ENCODE data around the gene FRMPD2. TPM values are rescaled to one million over a fixed set of nuclear protein-coding genes. Genes with fewer than 3 reads are reported as not detected.

The FRMPD2 gene
- total RNA-seq, 1 experiment from 2014 or later = 1.1 TPM

DNA sequence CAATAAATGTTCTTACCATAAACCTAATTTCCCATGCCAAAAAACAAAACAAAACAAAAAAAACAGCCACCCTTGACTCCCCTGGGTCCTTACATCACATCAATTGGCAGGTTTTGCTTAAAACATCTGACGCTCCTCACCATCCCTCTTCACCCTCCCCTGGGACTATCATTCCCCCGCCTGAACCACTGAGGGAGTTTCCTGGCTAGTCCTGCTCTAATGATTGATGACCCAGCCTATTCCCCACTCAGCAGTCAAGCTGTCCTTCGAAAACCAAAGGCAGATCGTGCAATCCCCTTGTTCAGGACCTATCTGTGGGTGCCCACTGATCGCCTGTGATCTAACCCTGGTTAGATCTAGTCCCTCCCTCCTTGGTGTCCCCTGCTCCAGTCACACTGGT, 11.2 kb upstream of the FRMPD2 start:
- Mint-ChIP-seq H3K4me3 (no peak overlapping the region), H3K36me3 (peaks cover 29% of the 10 kb centered on the region), H3K27ac (no peak overlapping the region), H3K9me3 (peaks cover 41% of the 10 kb centered on the region), H3K4me1 (peaks cover 16% of the 10 kb centered on the region), H3K27me3 (ENCODE audit: low read depth) (peaks cover 2% of the 10 kb centered on the region)
- DNase-seq (ENCODE audit: low spot score) (no peak), ATAC-seq (no peak)
- ChIA-PET CTCF (no interaction called here), POLR2A (no interaction called here)
- TF ChIP-seq, protein P1, sequence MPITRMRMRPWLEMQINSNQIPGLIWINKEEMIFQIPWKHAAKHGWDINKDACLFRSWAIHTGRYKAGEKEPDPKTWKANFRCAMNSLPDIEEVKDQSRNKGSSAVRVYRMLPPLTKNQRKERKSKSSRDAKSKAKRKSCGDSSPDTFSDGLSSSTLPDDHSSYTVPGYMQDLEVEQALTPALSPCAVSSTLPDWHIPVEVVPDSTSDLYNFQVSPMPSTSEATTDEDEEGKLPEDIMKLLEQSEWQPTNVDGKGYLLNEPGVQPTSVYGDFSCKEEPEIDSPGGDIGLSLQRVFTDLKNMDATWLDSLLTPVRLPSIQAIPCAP (CRISPR knock-in tag; IDR thresholded peaks at IDR 0.05) = no peak
- no peak for TF ChIP-seq CBFB (CRISPR knock-in tag; IDR thresholded peaks at IDR 0.05; ENCODE audit: low read depth)
- TF ChIP-seq ESRRA (CRISPR knock-in tag; IDR thresholded peaks at IDR 0.05; ENCODE audit: borderline replicate concordance) = no peak
- no peak for TF ChIP-seq ATF1 (CRISPR knock-in tag; IDR thresholded peaks at IDR 0.05)
- TF ChIP-seq, protein P2, sequence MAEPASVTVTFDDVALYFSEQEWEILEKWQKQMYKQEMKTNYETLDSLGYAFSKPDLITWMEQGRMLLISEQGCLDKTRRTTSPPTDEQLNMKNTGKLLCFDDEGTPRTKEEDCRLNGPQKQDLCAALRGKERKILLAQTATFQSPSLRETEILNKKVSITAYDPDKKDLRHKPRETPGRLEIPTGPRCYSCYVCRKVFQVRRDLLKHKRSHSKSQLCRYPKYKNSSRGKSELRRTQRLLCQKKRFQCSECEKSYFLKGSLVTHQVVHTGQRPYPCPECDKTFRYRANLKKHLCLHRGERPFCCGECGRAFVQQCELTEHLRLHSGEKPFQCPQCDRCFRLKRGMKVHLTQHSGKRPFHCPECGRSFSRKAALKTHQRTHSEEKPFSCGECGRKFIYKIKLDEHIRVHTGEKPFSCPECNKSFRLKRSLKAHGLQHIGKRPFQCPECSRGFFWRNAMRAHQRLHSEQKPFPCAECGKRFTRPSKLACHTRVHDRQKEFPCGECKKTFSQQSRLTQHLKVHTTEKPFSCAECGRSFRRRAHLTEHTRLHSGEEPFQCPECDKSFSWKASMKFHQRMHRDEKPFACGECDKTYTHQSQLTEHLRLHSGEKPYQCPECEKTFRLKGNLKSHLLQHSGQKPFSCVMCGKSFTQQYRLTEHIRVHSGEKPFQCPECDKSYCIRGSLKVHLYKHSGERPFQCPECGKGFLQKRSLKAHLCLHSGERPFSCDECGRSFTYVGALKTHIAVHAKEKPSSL (CRISPR knock-in tag; conservative IDR thresholded peaks at IDR 0.05) = no peak
- TF ChIP-seq PRRX2 (CRISPR knock-in tag; IDR thresholded peaks at IDR 0.05) = no peak
- TF ChIP-seq, protein P3, sequence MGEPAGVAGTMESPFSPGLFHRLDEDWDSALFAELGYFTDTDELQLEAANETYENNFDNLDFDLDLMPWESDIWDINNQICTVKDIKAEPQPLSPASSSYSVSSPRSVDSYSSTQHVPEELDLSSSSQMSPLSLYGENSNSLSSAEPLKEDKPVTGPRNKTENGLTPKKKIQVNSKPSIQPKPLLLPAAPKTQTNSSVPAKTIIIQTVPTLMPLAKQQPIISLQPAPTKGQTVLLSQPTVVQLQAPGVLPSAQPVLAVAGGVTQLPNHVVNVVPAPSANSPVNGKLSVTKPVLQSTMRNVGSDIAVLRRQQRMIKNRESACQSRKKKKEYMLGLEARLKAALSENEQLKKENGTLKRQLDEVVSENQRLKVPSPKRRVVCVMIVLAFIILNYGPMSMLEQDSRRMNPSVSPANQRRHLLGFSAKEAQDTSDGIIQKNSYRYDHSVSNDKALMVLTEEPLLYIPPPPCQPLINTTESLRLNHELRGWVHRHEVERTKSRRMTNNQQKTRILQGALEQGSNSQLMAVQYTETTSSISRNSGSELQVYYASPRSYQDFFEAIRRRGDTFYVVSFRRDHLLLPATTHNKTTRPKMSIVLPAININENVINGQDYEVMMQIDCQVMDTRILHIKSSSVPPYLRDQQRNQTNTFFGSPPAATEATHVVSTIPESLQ (CRISPR knock-in tag; IDR thresholded peaks at IDR 0.05) = no peak
- TF ChIP-seq, protein P4, sequence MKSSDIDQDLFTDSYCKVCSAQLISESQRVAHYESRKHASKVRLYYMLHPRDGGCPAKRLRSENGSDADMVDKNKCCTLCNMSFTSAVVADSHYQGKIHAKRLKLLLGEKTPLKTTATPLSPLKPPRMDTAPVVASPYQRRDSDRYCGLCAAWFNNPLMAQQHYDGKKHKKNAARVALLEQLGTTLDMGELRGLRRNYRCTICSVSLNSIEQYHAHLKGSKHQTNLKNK (CRISPR knock-in tag; IDR thresholded peaks at IDR 0.05) = no peak
- TF ChIP-seq, protein P5, sequence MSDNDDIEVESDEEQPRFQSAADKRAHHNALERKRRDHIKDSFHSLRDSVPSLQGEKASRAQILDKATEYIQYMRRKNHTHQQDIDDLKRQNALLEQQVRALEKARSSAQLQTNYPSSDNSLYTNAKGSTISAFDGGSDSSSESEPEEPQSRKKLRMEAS (CRISPR knock-in tag; IDR thresholded peaks at IDR 0.05) = no peak
- no peak for TF ChIP-seq ELF4 (CRISPR knock-in tag; IDR thresholded peaks at IDR 0.05; ENCODE audit: low read depth)
- TF ChIP-seq, protein P6, sequence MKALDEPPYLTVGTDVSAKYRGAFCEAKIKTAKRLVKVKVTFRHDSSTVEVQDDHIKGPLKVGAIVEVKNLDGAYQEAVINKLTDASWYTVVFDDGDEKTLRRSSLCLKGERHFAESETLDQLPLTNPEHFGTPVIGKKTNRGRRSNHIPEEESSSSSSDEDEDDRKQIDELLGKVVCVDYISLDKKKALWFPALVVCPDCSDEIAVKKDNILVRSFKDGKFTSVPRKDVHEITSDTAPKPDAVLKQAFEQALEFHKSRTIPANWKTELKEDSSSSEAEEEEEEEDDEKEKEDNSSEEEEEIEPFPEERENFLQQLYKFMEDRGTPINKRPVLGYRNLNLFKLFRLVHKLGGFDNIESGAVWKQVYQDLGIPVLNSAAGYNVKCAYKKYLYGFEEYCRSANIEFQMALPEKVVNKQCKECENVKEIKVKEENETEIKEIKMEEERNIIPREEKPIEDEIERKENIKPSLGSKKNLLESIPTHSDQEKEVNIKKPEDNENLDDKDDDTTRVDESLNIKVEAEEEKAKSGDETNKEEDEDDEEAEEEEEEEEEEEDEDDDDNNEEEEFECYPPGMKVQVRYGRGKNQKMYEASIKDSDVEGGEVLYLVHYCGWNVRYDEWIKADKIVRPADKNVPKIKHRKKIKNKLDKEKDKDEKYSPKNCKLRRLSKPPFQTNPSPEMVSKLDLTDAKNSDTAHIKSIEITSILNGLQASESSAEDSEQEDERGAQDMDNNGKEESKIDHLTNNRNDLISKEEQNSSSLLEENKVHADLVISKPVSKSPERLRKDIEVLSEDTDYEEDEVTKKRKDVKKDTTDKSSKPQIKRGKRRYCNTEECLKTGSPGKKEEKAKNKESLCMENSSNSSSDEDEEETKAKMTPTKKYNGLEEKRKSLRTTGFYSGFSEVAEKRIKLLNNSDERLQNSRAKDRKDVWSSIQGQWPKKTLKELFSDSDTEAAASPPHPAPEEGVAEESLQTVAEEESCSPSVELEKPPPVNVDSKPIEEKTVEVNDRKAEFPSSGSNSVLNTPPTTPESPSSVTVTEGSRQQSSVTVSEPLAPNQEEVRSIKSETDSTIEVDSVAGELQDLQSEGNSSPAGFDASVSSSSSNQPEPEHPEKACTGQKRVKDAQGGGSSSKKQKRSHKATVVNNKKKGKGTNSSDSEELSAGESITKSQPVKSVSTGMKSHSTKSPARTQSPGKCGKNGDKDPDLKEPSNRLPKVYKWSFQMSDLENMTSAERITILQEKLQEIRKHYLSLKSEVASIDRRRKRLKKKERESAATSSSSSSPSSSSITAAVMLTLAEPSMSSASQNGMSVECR (CRISPR knock-in tag; IDR thresholded peaks at IDR 0.05; ENCODE audit: borderline replicate concordance) = no peak
- TF ChIP-seq, protein P7, sequence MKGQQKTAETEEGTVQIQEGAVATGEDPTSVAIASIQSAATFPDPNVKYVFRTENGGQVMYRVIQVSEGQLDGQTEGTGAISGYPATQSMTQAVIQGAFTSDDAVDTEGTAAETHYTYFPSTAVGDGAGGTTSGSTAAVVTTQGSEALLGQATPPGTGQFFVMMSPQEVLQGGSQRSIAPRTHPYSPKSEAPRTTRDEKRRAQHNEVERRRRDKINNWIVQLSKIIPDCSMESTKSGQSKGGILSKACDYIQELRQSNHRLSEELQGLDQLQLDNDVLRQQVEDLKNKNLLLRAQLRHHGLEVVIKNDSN (CRISPR knock-in tag; IDR thresholded peaks at IDR 0.05) = no peak

DNA sequence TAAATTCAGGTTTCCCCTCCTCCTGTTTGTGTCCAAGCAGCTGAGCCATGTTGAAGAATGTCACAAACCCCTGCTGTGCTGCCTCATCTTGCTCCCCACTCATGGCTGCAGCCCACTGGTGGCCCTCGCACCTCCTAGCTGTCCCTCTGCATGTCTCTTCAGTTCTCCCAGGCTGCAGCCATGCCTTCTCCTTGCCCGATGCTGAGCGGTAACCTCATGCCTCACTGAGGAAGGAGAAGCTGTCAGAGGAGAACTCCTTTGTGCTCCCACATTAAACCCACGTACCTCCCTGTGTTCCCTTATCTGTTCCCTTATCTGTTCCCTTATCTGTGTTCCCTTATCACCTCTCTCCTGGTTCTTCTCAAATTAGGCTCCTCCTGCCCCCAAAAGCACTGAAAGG, 10.3 kb upstream of the FRMPD2 start:
- Mint-ChIP-seq H3K27me3 (ENCODE audit: low read depth) (peaks cover 2% of the 10 kb centered on the region), H3K4me1 (peaks cover 10% of the 10 kb centered on the region), H3K36me3 (peaks cover 29% of the 10 kb centered on the region), H3K27ac (no peak overlapping the region), H3K9me3 (peaks cover 41% of the 10 kb centered on the region), H3K4me3 (no peak overlapping the region)
- POLR2A ChIA-PET = no interaction called here
- no peak for DNase-seq (ENCODE audit: low spot score)
- ATAC-seq = no peak
- CTCF ChIA-PET = no interaction called here
- TF ChIP-seq, protein P8, sequence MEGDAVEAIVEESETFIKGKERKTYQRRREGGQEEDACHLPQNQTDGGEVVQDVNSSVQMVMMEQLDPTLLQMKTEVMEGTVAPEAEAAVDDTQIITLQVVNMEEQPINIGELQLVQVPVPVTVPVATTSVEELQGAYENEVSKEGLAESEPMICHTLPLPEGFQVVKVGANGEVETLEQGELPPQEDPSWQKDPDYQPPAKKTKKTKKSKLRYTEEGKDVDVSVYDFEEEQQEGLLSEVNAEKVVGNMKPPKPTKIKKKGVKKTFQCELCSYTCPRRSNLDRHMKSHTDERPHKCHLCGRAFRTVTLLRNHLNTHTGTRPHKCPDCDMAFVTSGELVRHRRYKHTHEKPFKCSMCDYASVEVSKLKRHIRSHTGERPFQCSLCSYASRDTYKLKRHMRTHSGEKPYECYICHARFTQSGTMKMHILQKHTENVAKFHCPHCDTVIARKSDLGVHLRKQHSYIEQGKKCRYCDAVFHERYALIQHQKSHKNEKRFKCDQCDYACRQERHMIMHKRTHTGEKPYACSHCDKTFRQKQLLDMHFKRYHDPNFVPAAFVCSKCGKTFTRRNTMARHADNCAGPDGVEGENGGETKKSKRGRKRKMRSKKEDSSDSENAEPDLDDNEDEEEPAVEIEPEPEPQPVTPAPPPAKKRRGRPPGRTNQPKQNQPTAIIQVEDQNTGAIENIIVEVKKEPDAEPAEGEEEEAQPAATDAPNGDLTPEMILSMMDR (IDR thresholded peaks at IDR 0.05) = no peak
- TF ChIP-seq GTF2I (CRISPR knock-in tag; conservative IDR thresholded peaks at IDR 0.05) = no peak
- TF ChIP-seq, protein P4 (CRISPR knock-in tag; IDR thresholded peaks at IDR 0.05) = no peak
- no peak for TF ChIP-seq ZNF396 (CRISPR knock-in tag; IDR thresholded peaks at IDR 0.05; ENCODE audit: borderline replicate concordance)
- TF ChIP-seq ZNF416 (CRISPR knock-in tag; IDR thresholded peaks at IDR 0.05) = no peak
- TF ChIP-seq NR1H2 (CRISPR knock-in tag; IDR thresholded peaks at IDR 0.05) = no peak

Data from WTC11 (cell line).